GM23338 (cell line): ENCODE results near the gene HSF4. TPM values are rescaled to one million over a fixed set of nuclear protein-coding genes. Genes with fewer than 3 reads are reported as not detected.
A peak's percentile ranks its signal among the peaks of the same experiment; 100 is the strongest.

Experiments
- ATAC-seq: fragments of 200-7000 bp; cut with Tn5 transposase; 3 replicates; pipeline ENCODE4 v1.9.1; 2020
- DNase-seq: peaks from one replicate; pipeline ENCODE4 v3.0.0-alpha.2; 2015; ENCODE audit warnings: low spot score
- H2AFZ ChIP-seq: fragments of 200-600 bp; sonication (generic); 2 replicates; pipeline ENCODE4 v1.8.0; 2016; ENCODE audit warnings: antibody characterized with exemption, mild to moderate bottlenecking, moderate library complexity
- H3F3A ChIP-seq: fragments of 200-600 bp; sonication (generic); replicated peaks from 2 replicates; pipeline ENCODE4 v1.8.0; 2017; ENCODE audit warnings: antibody characterized with exemption, mixed run types, low read depth
- H3K27ac ChIP-seq: fragments of 200-600 bp; sonication (generic); 2 replicates; pipeline ENCODE4 v1.6.1; 2016; ENCODE audit warnings: low read depth
- H3K27me3 ChIP-seq: fragments of 200-600 bp; sonication (generic); 2 replicates; pipeline ENCODE4 v1.8.0; 2016; ENCODE audit warnings: mild to moderate bottlenecking, mixed run types, moderate library complexity; ENCODE audit not compliant: insufficient read depth
- H3K36me3 ChIP-seq: fragments of 200-600 bp; sonication (generic); 2 replicates; pipeline ENCODE4 v1.8.0; 2016; ENCODE audit warnings: mild to moderate bottlenecking; ENCODE audit not compliant: insufficient read depth
- H3K4me1 ChIP-seq: fragments of 200-600 bp; sonication (generic); 2 replicates; pipeline ENCODE4 v1.8.0; 2016; ENCODE audit warnings: mild to moderate bottlenecking, moderate library complexity; ENCODE audit not compliant: insufficient read depth
- H3K4me2 ChIP-seq: fragments of 200-600 bp; sonication (generic); 2 replicates; pipeline ENCODE4 v1.7.1; 2017; ENCODE audit warnings: mixed run types
- H3K4me3 ChIP-seq: fragments of 200-600 bp; sonication (generic); 2 replicates; pipeline ENCODE4 v1.6.1; 2016; ENCODE audit warnings: mixed run types
- H3K79me2 ChIP-seq: fragments of 200-600 bp; sonication (generic); replicated peaks from 2 replicates; pipeline ENCODE4 v1.8.0; 2017; ENCODE audit warnings: mild to moderate bottlenecking; ENCODE audit not compliant: insufficient read depth
- H3K9me2 ChIP-seq: fragments of 200-600 bp; sonication (generic); 2 replicates; pipeline ENCODE4 v1.8.0; 2017; ENCODE audit not compliant: insufficient read depth
- H4K20me1 ChIP-seq: fragments of 200-600 bp; sonication (generic); replicated peaks from 2 replicates; pipeline ENCODE4 v1.8.0; 2017; ENCODE audit warnings: mild to moderate bottlenecking; ENCODE audit not compliant: insufficient read depth
- H3K27ac Mint-ChIP-seq: 2 replicates; pipeline ENCODE4 v1.8.0; 2020; ENCODE audit warnings: inconsistent platforms, mild to moderate bottlenecking, moderate library complexity, mixed read lengths
- H3K27me3 Mint-ChIP-seq: 3 replicates; pipeline ENCODE4 v1.8.0; 2022; ENCODE audit warnings: low read depth, mild to moderate bottlenecking, moderate library complexity, mixed read lengths, inconsistent platforms; ENCODE audit not compliant: insufficient read depth, poor library complexity
- H3K36me3 Mint-ChIP-seq: 3 replicates; pipeline ENCODE4 v1.8.0; 2021; ENCODE audit warnings: low read depth, mild to moderate bottlenecking, inconsistent platforms, moderate library complexity, mixed read lengths
- H3K4me1 Mint-ChIP-seq: 3 replicates; pipeline ENCODE4 v1.8.0; 2020; ENCODE audit warnings: mild to moderate bottlenecking, inconsistent platforms, mixed read lengths
- H3K4me3 Mint-ChIP-seq: 3 replicates; pipeline ENCODE4 v1.8.0; 2021; ENCODE audit warnings: moderate library complexity, mild to moderate bottlenecking, inconsistent platforms, mixed read lengths
- H3K9me3 Mint-ChIP-seq: 3 replicates; pipeline ENCODE4 v1.8.0; 2020; ENCODE audit warnings: moderate library complexity, mild to moderate bottlenecking, inconsistent platforms, mixed read lengths
- CREB1 ChIP-seq: fragments of 250-450 bp; sonication (Bioruptor Pico); IDR thresholded peaks from 2 replicates; pipeline ENCODE4 v1.5.0; 2020; ENCODE audit warnings: low read depth, mild to moderate bottlenecking, moderate library complexity
- EZH2 ChIP-seq: fragments of 200-600 bp; sonication (generic); IDR thresholded peaks from one replicate; pipeline ENCODE4 v1.8.0; 2017; ENCODE audit warnings: antibody characterized with exemption, mild to moderate bottlenecking, low read depth; ENCODE audit not compliant: unreplicated experiment
- EZH2phosphoT487 ChIP-seq: fragments of 200-600 bp; sonication (generic); IDR thresholded peaks from one replicate; pipeline ENCODE4 v1.8.1; 2018; ENCODE audit warnings: antibody characterized with exemption; ENCODE audit not compliant: unreplicated experiment
- JUNB ChIP-seq: IDR thresholded peaks from one replicate; pipeline ENCODE4 v1.6.1; 2016; ENCODE audit warnings: antibody characterized with exemption; ENCODE audit not compliant: unreplicated experiment
- NANOG ChIP-seq: IDR thresholded peaks from 2 replicates; pipeline ENCODE4 v1.6.1; 2016; ENCODE audit warnings: antibody characterized with exemption, borderline replicate concordance
- POLR2AphosphoS5 ChIP-seq: IDR thresholded peaks from 2 replicates; pipeline ENCODE4 v1.6.1; 2016; ENCODE audit warnings: antibody characterized with exemption, low read depth
- STAT1 ChIP-seq: IDR thresholded peaks from one replicate; pipeline ENCODE4 v1.6.1; 2016; ENCODE audit warnings: antibody characterized with exemption; ENCODE audit not compliant: unreplicated experiment
- ZNF114 ChIP-seq: fragments of 250-450 bp; sonication (Bioruptor Pico); IDR thresholded peaks from 2 replicates; pipeline ENCODE4 v1.5.0; 2020; ENCODE audit warnings: mild to moderate bottlenecking, moderate library complexity
- ZNF331 ChIP-seq: fragments of 250-450 bp; sonication (Bioruptor Pico); IDR thresholded peaks from 2 replicates; pipeline ENCODE4 v1.5.0; 2020; ENCODE audit warnings: low read depth, mild to moderate bottlenecking, moderate library complexity
- polyA plus RNA-seq: library from polyadenylated mRNA; unstranded; fragments of >200 nt; fragmentation: Nextera tagmentation; extraction: Ambion mirVana; gene quantifications from 2 replicates; pipeline ENCODE4 v1.2.1, GENCODE V29; 2016
- total RNA-seq: library from RNA; depleted of rRNA; stranded (reverse); fragments of >200 nt; shearing (Covaris generic); gene quantifications from 2 replicates; pipeline ENCODE4 v1.2.3, GENCODE V29; 2014
- TF ChIP-seq, protein P1 (sequence below): IDR thresholded peaks from 2 replicates; pipeline ENCODE4 v1.6.1; 2016; ENCODE audit warnings: antibody characterized with exemption
- TF ChIP-seq, protein P2 (sequence below), 2 experiments: fragments of 200-600 bp in 1 of 2; sonication (generic) in 1 of 2; conservative IDR thresholded peaks; 2 replicates each; pipeline versions ENCODE4 v1.5.1 to v1.6.1; 2016 to 2017; ENCODE audit warnings: antibody characterized with exemption in 2 of 2, low read depth in 2 of 2, mild to moderate bottlenecking in 2 of 2, moderate library complexity in 1 of 2
- TF ChIP-seq, protein P3 (sequence below): fragments of 250-450 bp; sonication (Bioruptor Pico); IDR thresholded peaks from 2 replicates; pipeline ENCODE4 v1.5.0; 2020; ENCODE audit warnings: mild to moderate bottlenecking, moderate library complexity
- TF ChIP-seq, protein P4 (sequence below): IDR thresholded peaks from one replicate; pipeline ENCODE4 v1.6.1; 2018; ENCODE audit warnings: antibody characterized with exemption; ENCODE audit not compliant: unreplicated experiment

The HSF4 gene
- total and polyA plus RNA-seq, 2 experiments from 2014 or later: 0.19 to 1.3 TPM

DNA sequence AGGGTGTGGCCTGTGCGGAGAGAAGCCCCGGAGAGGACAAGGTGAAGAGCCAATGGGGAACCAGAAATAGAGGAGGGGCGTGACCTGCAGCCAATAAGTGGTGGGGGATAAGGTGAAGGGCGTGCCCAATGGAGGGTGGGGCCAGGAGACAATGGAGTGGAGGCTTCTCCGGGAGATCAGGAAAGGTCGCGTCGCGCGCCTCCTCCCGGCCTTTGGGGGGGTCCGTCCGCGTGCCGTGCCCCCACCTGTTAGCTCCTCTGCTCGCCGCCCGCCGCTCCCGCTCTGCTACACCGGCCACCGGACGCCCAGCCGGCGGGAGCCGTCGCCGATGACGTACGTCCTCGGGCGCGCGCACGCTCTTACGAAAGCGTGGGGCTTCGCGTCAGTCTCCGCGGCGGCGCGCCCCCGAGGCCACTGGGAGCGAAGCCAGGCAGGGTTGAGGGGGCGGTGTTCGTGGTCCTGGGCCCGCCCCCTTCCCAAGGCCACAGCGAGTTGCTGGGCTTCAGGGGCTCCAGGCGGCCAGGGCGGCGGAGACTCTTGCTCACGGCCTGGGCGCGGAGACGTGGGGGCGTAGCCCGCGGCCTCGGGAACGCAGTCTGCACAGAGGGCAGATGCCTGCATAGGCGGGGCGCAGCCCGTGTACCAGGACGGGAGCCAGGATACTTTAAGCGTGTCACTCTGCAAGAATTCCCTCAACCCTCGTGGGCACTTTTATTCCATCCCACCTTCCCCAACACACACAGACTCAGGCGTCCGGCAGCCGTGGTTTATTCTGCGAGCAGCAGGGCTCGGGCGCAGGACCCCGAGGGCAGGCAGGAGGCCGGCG lies 19.3 kb downstream of the HSF4 start, which contains the start of gene MATCAP1:
TSS of gene MATCAP1 (minus strand) at position 337 of the 826 bp plus-strand sequence. CDS start 3,353 bp downstream, outside the sequence.
- H3F3A ChIP-seq: peaks cover 3% of the 10 kb centered on the region; the same call in 1 of the 2 replicates
- H3K4me3 Mint-ChIP-seq: peak within 1 kb of the TSS; percentile 84
- peaks cover 28% of the 10 kb centered on the region for H3K27me3 ChIP-seq
- peaks cover 14% of the 10 kb centered on the region for H3K4me1 Mint-ChIP-seq
- H2AFZ ChIP-seq: peak within 1 kb of the TSS; percentile 94
- H3K27ac ChIP-seq: no peak within 1 kb of the TSS
- no peak within 1 kb of the TSS for H3K27ac Mint-ChIP-seq
- no peaks in the 10 kb centered on the region; the same call in 2 of the 3 replicates for H3K9me3 Mint-ChIP-seq
- no peaks in the 10 kb centered on the region for H3K36me3 ChIP-seq
- H3K36me3 Mint-ChIP-seq: no peaks in the 10 kb centered on the region; the same call in 2 of the 3 replicates
- H3K4me2 ChIP-seq: peak within 1 kb of the TSS; percentile 97
- DNase-seq (peak; percentile 98), ATAC-seq (peak; percentile 80)
- H4K20me1 ChIP-seq: no peaks in the 10 kb centered on the region
- H3K9me2 ChIP-seq: no peaks in the 10 kb centered on the region
- no peak for TF ChIP-seq EZH2phosphoT487
- TF ChIP-seq, protein P1, sequence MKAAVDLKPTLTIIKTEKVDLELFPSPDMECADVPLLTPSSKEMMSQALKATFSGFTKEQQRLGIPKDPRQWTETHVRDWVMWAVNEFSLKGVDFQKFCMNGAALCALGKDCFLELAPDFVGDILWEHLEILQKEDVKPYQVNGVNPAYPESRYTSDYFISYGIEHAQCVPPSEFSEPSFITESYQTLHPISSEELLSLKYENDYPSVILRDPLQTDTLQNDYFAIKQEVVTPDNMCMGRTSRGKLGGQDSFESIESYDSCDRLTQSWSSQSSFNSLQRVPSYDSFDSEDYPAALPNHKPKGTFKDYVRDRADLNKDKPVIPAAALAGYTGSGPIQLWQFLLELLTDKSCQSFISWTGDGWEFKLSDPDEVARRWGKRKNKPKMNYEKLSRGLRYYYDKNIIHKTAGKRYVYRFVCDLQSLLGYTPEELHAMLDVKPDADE: no peak
- peak; percentile 76 for TF ChIP-seq POLR2AphosphoS5
- TF ChIP-seq, protein P2, sequence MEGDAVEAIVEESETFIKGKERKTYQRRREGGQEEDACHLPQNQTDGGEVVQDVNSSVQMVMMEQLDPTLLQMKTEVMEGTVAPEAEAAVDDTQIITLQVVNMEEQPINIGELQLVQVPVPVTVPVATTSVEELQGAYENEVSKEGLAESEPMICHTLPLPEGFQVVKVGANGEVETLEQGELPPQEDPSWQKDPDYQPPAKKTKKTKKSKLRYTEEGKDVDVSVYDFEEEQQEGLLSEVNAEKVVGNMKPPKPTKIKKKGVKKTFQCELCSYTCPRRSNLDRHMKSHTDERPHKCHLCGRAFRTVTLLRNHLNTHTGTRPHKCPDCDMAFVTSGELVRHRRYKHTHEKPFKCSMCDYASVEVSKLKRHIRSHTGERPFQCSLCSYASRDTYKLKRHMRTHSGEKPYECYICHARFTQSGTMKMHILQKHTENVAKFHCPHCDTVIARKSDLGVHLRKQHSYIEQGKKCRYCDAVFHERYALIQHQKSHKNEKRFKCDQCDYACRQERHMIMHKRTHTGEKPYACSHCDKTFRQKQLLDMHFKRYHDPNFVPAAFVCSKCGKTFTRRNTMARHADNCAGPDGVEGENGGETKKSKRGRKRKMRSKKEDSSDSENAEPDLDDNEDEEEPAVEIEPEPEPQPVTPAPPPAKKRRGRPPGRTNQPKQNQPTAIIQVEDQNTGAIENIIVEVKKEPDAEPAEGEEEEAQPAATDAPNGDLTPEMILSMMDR (conservative IDR thresholded peaks at IDR 0.05; ENCODE audit: low read depth in 2 of 2): no peak
- TF ChIP-seq ZNF331: no peak
- peak; percentile 93 for TF ChIP-seq CREB1 (CRISPR knock-in tag)
- TF ChIP-seq STAT1: no peak
- peak; percentile 52 for TF ChIP-seq EZH2
- TF ChIP-seq, protein P3, sequence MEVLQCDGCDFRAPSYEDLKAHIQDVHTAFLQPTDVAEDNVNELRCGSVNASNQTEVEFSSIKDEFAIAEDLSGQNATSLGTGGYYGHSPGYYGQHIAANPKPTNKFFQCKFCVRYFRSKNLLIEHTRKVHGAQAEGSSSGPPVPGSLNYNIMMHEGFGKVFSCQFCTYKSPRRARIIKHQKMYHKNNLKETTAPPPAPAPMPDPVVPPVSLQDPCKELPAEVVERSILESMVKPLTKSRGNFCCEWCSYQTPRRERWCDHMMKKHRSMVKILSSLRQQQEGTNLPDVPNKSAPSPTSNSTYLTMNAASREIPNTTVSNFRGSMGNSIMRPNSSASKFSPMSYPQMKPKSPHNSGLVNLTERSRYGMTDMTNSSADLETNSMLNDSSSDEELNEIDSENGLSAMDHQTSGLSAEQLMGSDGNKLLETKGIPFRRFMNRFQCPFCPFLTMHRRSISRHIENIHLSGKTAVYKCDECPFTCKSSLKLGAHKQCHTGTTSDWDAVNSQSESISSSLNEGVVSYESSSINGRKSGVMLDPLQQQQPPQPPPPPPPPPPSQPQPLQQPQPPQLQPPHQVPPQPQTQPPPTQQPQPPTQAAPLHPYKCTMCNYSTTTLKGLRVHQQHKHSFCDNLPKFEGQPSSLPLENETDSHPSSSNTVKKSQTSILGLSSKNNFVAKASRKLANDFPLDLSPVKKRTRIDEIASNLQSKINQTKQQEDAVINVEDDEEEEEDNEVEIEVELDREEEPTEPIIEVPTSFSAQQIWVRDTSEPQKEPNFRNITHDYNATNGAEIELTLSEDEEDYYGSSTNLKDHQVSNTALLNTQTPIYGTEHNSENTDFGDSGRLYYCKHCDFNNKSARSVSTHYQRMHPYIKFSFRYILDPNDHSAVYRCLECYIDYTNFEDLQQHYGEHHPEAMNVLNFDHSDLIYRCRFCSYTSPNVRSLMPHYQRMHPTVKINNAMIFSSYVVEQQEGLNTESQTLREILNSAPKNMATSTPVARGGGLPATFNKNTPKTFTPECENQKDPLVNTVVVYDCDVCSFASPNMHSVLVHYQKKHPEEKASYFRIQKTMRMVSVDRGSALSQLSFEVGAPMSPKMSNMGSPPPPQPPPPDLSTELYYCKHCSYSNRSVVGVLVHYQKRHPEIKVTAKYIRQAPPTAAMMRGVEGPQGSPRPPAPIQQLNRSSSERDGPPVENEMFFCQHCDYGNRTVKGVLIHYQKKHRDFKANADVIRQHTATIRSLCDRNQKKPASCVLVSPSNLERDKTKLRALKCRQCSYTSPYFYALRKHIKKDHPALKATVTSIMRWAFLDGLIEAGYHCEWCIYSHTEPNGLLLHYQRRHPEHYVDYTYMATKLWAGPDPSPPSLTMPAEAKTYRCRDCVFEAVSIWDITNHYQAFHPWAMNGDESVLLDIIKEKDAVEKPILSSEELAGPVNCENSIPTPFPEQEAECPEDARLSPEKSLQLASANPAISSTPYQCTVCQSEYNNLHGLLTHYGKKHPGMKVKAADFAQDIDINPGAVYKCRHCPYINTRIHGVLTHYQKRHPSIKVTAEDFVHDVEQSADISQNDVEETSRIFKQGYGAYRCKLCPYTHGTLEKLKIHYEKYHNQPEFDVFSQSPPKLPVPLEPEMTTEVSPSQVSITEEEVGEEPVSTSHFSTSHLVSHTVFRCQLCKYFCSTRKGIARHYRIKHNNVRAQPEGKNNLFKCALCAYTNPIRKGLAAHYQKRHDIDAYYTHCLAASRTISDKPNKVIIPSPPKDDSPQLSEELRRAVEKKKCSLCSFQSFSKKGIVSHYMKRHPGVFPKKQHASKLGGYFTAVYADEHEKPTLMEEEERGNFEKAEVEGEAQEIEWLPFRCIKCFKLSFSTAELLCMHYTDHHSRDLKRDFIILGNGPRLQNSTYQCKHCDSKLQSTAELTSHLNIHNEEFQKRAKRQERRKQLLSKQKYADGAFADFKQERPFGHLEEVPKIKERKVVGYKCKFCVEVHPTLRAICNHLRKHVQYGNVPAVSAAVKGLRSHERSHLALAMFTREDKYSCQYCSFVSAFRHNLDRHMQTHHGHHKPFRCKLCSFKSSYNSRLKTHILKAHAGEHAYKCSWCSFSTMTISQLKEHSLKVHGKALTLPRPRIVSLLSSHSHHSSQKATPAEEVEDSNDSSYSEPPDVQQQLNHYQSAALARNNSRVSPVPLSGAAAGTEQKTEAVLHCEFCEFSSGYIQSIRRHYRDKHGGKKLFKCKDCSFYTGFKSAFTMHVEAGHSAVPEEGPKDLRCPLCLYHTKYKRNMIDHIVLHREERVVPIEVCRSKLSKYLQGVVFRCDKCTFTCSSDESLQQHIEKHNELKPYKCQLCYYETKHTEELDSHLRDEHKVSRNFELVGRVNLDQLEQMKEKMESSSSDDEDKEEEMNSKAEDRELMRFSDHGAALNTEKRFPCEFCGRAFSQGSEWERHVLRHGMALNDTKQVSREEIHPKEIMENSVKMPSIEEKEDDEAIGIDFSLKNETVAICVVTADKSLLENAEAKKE (CRISPR knock-in tag): no peak
- no peak for TF ChIP-seq JUNB
- TF ChIP-seq NANOG: no peak
- TF ChIP-seq, protein P4, sequence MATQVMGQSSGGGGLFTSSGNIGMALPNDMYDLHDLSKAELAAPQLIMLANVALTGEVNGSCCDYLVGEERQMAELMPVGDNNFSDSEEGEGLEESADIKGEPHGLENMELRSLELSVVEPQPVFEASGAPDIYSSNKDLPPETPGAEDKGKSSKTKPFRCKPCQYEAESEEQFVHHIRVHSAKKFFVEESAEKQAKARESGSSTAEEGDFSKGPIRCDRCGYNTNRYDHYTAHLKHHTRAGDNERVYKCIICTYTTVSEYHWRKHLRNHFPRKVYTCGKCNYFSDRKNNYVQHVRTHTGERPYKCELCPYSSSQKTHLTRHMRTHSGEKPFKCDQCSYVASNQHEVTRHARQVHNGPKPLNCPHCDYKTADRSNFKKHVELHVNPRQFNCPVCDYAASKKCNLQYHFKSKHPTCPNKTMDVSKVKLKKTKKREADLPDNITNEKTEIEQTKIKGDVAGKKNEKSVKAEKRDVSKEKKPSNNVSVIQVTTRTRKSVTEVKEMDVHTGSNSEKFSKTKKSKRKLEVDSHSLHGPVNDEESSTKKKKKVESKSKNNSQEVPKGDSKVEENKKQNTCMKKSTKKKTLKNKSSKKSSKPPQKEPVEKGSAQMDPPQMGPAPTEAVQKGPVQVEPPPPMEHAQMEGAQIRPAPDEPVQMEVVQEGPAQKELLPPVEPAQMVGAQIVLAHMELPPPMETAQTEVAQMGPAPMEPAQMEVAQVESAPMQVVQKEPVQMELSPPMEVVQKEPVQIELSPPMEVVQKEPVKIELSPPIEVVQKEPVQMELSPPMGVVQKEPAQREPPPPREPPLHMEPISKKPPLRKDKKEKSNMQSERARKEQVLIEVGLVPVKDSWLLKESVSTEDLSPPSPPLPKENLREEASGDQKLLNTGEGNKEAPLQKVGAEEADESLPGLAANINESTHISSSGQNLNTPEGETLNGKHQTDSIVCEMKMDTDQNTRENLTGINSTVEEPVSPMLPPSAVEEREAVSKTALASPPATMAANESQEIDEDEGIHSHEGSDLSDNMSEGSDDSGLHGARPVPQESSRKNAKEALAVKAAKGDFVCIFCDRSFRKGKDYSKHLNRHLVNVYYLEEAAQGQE: no peak
- TF ChIP-seq ZNF114 (CRISPR knock-in tag): no peak
- peak within 1 kb of the TSS; percentile 63 for H3K4me3 ChIP-seq
- peaks cover 10% of the 10 kb centered on the region for H3K79me2 ChIP-seq
- peaks cover 15% of the 10 kb centered on the region for H3K4me1 ChIP-seq
- H3K27me3 Mint-ChIP-seq: peaks cover 36% of the 10 kb centered on the region
